Mesenchymal stem cell (in vitro differentiated cells and primary cell): Measurements from ENCODE around the gene PRSS53.
A peak's percentile ranks its signal among the peaks of the same experiment; 100 is the strongest.

Experiments used
- DNase-seq: peaks from one replicate; pipeline ENCODE4 v3.0.0-alpha.2; 2013
- H2AFZ ChIP-seq: one replicate; pipeline ENCODE4 v1.6.1; 2013; ENCODE audit warnings: low read depth, mild to moderate bottlenecking, control low read depth, inconsistent platforms, low read length, moderate library complexity
- H2AK5ac ChIP-seq: 2 replicates; pipeline ENCODE4 v1.6.1; 2013; ENCODE audit warnings: low read length, moderate library complexity, mild to moderate bottlenecking, inconsistent platforms; ENCODE audit not compliant: severe bottlenecking
- H2BK120ac ChIP-seq: one replicate; pipeline ENCODE4 v1.6.1; 2013; ENCODE audit warnings: low read depth, mild to moderate bottlenecking, inconsistent platforms, low read length, moderate library complexity
- H2BK12ac ChIP-seq, 2 experiments: one replicate each; pipeline ENCODE4 v1.6.1; 2013; ENCODE audit warnings: inconsistent platforms in 2 of 2, low read length in 2 of 2, mild to moderate bottlenecking in 2 of 2, moderate library complexity in 2 of 2, control low read depth in 1 of 2
- H2BK15ac ChIP-seq: one replicate; pipeline ENCODE4 v1.6.1; 2013; ENCODE audit warnings: mild to moderate bottlenecking, low read depth, inconsistent platforms; ENCODE audit not compliant: poor library complexity, severe bottlenecking
- H2BK5ac ChIP-seq: 2 replicates; pipeline ENCODE4 v1.6.1; 2013; ENCODE audit warnings: low read depth, mild to moderate bottlenecking, low read length, control low read depth, inconsistent platforms; ENCODE audit not compliant: poor library complexity, severe bottlenecking
- H3K14ac ChIP-seq, 2 experiments: one replicate each; pipeline ENCODE4 v1.6.1; 2013; ENCODE audit warnings: inconsistent platforms in 2 of 2, low read length in 2 of 2, control low read depth in 1 of 2, mild to moderate bottlenecking in 1 of 2, moderate library complexity in 1 of 2
- H3K18ac ChIP-seq, 2 experiments: one replicate each; pipeline ENCODE4 v1.6.1; 2013; ENCODE audit warnings: inconsistent platforms in 2 of 2, low read length in 2 of 2, control low read depth in 1 of 2, low read depth in 1 of 2, mild to moderate bottlenecking in 1 of 2
- H3K23ac ChIP-seq, 2 experiments: one replicate each; pipeline ENCODE4 v1.6.1; 2013; ENCODE audit warnings: inconsistent platforms in 2 of 2, low read length in 2 of 2, mild to moderate bottlenecking in 2 of 2, moderate library complexity in 2 of 2, control low read depth in 1 of 2
- H3K27ac ChIP-seq: 2 replicates; pipeline ENCODE4 v1.5.1; 2013; ENCODE audit warnings: mild to moderate bottlenecking, moderate library complexity, low read length, control low read depth, inconsistent platforms; ENCODE audit not compliant: poor library complexity, severe bottlenecking
- H3K27me3 ChIP-seq, 2 experiments: 2 replicates each; pipeline versions ENCODE4 v1.6.1 to v1.7.0; 2013; ENCODE audit warnings: low read length in 2 of 2, mild to moderate bottlenecking in 2 of 2, moderate library complexity in 2 of 2, control low read depth in 1 of 2, inconsistent platforms in 1 of 2; ENCODE audit not compliant: control insufficient read depth in 1 of 2, insufficient read depth in 1 of 2
- H3K36me3 ChIP-seq, 2 experiments: 2 replicates each; pipeline versions ENCODE4 v1.6.1 to v1.7.0; 2013; ENCODE audit warnings: low read length in 2 of 2, control low read depth in 1 of 2, inconsistent platforms in 1 of 2, low read depth in 1 of 2, mild to moderate bottlenecking in 1 of 2; ENCODE audit not compliant: insufficient read depth in 2 of 2, control insufficient read depth in 1 of 2
- H3K4ac ChIP-seq, 2 experiments: one replicate each; pipeline ENCODE4 v1.6.1; 2013; ENCODE audit warnings: inconsistent platforms in 2 of 2, low read length in 2 of 2, mild to moderate bottlenecking in 2 of 2, moderate library complexity in 2 of 2, control low read depth in 1 of 2, low read depth in 1 of 2
- H3K4me1 ChIP-seq: 2 replicates; pipeline ENCODE4 v1.6.1; 2013; ENCODE audit warnings: low read depth, low read length, control low read depth; ENCODE audit not compliant: control insufficient read depth, insufficient read depth
- H3K4me2 ChIP-seq: 2 replicates; pipeline ENCODE4 v1.6.1; 2013; ENCODE audit warnings: low read length, mild to moderate bottlenecking, inconsistent platforms; ENCODE audit not compliant: poor library complexity, severe bottlenecking
- H3K4me3 ChIP-seq, 2 experiments: 2 replicates each; pipeline versions ENCODE4 v1.5.1 to v1.7.0; 2013; ENCODE audit warnings: low read length in 2 of 2, mild to moderate bottlenecking in 2 of 2, control low read depth in 1 of 2, low read depth in 1 of 2; ENCODE audit not compliant: insufficient read depth in 1 of 2
- H3K79me1 ChIP-seq: replicated peaks from 2 replicates; pipeline ENCODE4 v1.6.1; 2013; ENCODE audit warnings: mild to moderate bottlenecking, control low read depth, low read length, inconsistent platforms; ENCODE audit not compliant: poor library complexity, severe bottlenecking
- H3K9ac ChIP-seq: 2 replicates; pipeline ENCODE4 v1.7.0; 2013; ENCODE audit warnings: mild to moderate bottlenecking, low read length, moderate library complexity
- H3K9me3 ChIP-seq: 2 replicates; pipeline ENCODE4 v1.7.0; 2013; ENCODE audit warnings: mild to moderate bottlenecking, low read length; ENCODE audit not compliant: control insufficient read depth
- H4K8ac ChIP-seq: one replicate; pipeline ENCODE4 v1.6.1; 2013; ENCODE audit warnings: inconsistent platforms, mild to moderate bottlenecking, low read length, moderate library complexity
- H4K91ac ChIP-seq: one replicate; pipeline ENCODE4 v1.6.1; 2013; ENCODE audit warnings: mild to moderate bottlenecking, low read length, inconsistent platforms
- WGBS: methylation state at CpG from one replicate; pipeline ENCODE4 v1.1.7; 2013; ENCODE audit warnings: mixed read lengths; 5-methylcytosine and 5-hydroxymethylcytosine counted together

Gene PRSS53

DNA sequence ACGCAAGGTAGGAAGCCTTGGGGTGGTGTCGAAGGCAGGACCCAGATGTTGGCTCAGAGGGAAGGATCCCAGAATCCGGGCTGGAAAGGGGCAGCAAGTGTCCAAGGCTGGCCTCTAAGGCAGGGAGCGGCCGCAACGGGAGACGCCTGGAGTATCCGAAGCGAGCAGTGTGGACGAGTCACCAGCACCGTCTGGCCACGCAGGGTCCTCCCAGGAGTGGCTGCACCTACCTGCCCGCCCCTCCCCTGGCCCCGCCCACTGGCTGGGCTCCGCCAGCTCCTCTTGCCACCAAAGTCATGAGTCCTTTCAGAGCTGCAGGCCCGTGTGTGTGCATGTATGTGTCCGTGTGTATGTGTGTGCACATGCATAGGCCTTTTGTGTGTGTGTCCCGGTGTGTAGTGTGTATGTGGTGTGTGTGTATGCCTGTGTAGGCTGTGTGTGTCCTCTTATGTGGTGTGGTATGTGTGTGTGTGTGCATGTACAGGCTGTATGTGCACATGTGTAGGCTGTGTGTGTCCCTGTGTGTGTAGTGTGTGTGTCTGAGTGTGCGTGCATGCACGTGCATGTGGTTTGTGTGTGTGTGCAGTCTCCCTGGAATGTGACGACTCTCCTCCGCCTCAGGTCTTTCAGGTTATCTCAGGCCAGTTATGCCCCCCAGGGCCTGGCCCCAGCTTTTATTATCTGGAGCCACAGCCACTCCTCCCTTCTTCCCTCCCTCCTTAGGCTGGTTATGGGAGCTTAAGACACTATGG, 47.0 kb upstream of the PRSS53 start, which contains the start of gene PRSS8:
Gene PRSS8, minus strand, starts transcription at position 193 of the 752 bp plus-strand sequence. CDS start 229 bp downstream, outside the sequence.
- Histone ChIP-seq H3K4me3 (no peak within 1 kb of the TSS), H4K8ac (peak within 1 kb of the TSS; percentile 49), H3K4ac (peak within 1 kb of the TSS in 1 of 2 experiments; percentile 30), H3K4me2 (no peak within 1 kb of the TSS), H3K79me1 (no peaks in the 10 kb centered on the region), H3K23ac (no peak within 1 kb of the TSS), H2BK15ac (no peak within 1 kb of the TSS), H2AK5ac (no peak within 1 kb of the TSS), H4K91ac (no peak within 1 kb of the TSS), H3K9ac (no peak within 1 kb of the TSS), H2BK12ac (no peak within 1 kb of the TSS), H3K14ac (no peak within 1 kb of the TSS), H3K27me3 (peaks cover 8 to 13% of the 10 kb centered on the region in 2 experiments), H2BK5ac (no peak within 1 kb of the TSS), H3K36me3 (peaks cover 6 to 28% of the 10 kb centered on the region in 2 experiments), H2BK120ac (no peak within 1 kb of the TSS), H3K4me1 (peaks cover 19% of the 10 kb centered on the region), H3K18ac (no peak within 1 kb of the TSS), H3K9me3 (no peaks in the 10 kb centered on the region), H3K27ac (no peak within 1 kb of the TSS), H2AFZ (no peak within 1 kb of the TSS)
- WGBS: 37% methylated on average over 20 of the region's 22 CpGs
- DNase-seq: no peak

DNA sequence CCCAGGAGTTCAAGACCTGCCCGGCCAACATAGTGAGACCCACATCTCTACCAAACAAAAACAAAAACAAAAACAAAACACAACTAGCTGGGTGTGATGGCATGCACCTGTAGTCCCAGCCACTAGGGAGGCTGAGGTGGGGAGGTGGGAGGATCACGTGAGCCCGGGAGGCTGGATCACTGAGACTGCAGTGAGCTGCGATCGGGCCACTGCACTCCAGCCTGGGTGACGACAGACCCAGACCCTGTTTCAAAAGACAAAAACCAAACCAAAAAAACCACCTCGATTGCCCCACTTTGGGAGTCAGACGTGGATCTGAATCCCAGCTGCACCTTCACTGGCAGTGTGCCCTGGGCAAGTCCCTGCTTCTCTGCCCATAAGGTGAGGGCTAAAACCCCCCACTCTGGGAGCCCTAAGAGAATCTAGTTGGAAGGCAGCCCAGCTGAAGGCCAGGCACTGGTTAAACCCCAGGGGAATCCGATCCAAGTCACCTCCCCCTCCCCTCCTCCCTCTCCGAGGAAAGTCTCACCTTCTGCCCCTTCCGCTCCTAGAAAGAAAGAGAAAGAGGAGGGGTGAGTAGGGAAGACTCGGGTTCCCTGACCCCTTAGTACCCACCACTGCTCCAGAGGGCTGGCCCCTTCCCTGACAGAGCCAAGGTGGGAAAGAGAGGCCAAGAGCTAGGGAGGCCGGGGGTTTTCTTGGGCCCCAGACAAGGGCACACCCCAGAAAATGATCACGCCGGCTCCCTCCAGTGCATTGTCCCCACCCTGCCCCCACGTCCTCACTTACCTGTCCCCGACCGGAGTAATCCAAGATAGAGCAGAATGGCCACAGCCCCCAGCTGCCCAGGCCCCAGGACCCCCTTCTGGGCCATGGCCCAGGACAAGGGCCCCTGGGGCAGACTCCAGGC, 46.1 kb upstream of the PRSS53 start:
- H2BK120ac ChIP-seq: no peak overlapping the region

DNA sequence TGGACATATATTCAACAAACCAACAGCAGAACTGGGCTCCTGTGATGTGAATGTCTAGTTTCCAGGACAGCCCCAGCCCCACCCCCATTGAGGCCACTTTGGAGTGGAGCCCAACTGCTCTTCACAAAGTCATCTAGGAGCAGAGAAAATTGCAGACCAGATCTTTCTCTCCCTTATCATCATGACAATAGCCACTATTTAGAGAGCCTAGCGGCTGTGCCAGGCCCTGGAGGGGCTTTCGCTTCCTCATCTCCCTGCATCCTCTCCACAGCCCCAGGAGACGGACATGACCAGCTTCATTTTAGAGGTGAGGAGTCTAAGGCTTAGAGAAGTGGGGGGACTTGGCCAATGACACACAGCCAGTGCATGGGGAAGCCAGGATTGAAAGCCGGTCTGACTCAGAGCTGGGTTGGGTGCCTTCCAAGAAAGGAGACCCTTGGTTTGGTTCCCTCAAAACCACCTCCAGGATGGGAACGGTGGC, 45.4 kb upstream of the PRSS53 start:
- DNase-seq: peak; percentile 12
- Histone ChIP-seq H2AK5ac (no peak overlapping the region), H3K4ac (no peak overlapping the region), H3K18ac (no peak overlapping the region), H3K27me3 (peaks cover 8 to 13% of the 10 kb centered on the region in 2 experiments), H3K27ac (no peak overlapping the region), H3K36me3 (peaks cover 10 to 44% of the 10 kb centered on the region in 2 experiments), H4K8ac (no peak overlapping the region), H2BK15ac (no peak overlapping the region), H3K9ac (no peak overlapping the region), H2BK12ac (no peak overlapping the region), H3K4me3 (peak overlapping the region in 1 of 2 experiments; percentile 3), H4K91ac (no peak overlapping the region), H2BK120ac (no peak overlapping the region), H3K9me3 (no peaks in the 10 kb centered on the region), H3K23ac (no peak overlapping the region), H3K4me2 (no peak overlapping the region), H2AFZ (no peak overlapping the region), H2BK5ac (no peak overlapping the region), H3K14ac (no peak overlapping the region), H3K4me1 (peaks cover 13% of the 10 kb centered on the region), H3K79me1 (no peaks in the 10 kb centered on the region)
- 75% methylated on average over 3 of the region's 5 CpGs for WGBS

More for the DNA sequence above, 46.1 kb upstream of the PRSS53 start:
- H3K23ac ChIP-seq: no peak overlapping the region
- no peak overlapping the region for H2BK15ac ChIP-seq
- H3K9ac ChIP-seq: no peak overlapping the region
- peak; percentile 18 for DNase-seq
- 31% methylated on average over 14 of the region's 18 CpGs for WGBS
- no peak overlapping the region for H3K27ac ChIP-seq
- H2AFZ ChIP-seq: no peak overlapping the region
- H2BK12ac ChIP-seq: no peak overlapping the region
- no peak overlapping the region for H2BK5ac ChIP-seq
- no peak overlapping the region for H2AK5ac ChIP-seq
- peak overlapping the region; percentile 49 for H4K8ac ChIP-seq
- peak overlapping the region in 1 of 2 experiments; percentile 30 for H3K4ac ChIP-seq
- H3K14ac ChIP-seq: no peak overlapping the region
- H3K79me1 ChIP-seq: no peaks in the 10 kb centered on the region
- H4K91ac ChIP-seq: no peak overlapping the region
- H3K4me3 ChIP-seq: no peak overlapping the region
- H3K36me3 ChIP-seq: peaks cover 6 to 36% of the 10 kb centered on the region in 2 experiments
- no peak overlapping the region for H3K18ac ChIP-seq
- H3K4me2 ChIP-seq: no peak overlapping the region
- H3K9me3 ChIP-seq: no peaks in the 10 kb centered on the region
- peaks cover 8 to 13% of the 10 kb centered on the region in 2 experiments for H3K27me3 ChIP-seq
- peaks cover 15% of the 10 kb centered on the region for H3K4me1 ChIP-seq
